Retinal pigment epithelial cell (primary cell): ENCODE results near the gene ABCC6.
"Not testable (repeated sequence)": the region's sequence is repeated elsewhere in the genome, so short reads cannot be mapped to it uniquely, and the experiment has no call there.

Experiments
- DNase-seq: peaks from one replicate; pipeline ENCODE4 v3.0.0-alpha.2; 2010; ENCODE audit warnings: low read depth
- H3K4me3 ChIP-seq: 2 replicates; pipeline ENCODE4 v1.5.1; 2011; ENCODE audit warnings: mild to moderate bottlenecking, low read length, control low read depth, moderate library complexity
- CTCF ChIP-seq: conservative IDR thresholded peaks from 2 replicates; pipeline ENCODE4 v1.5.1; 2011; ENCODE audit warnings: low read depth, low read length, control low read depth, inconsistent platforms

The ABCC6 gene

GRCh38 chr16:16148755-16149154 is 74.5 kb downstream of the ABCC6 start:
- TF ChIP-seq CTCF = no peak
- no peak overlapping the region for H3K4me3 ChIP-seq
- no peak for DNase-seq

- H3K4me3 ChIP-seq, DNase-seq: not testable (repeated sequence)
Measured at GRCh38 chr16:16148000-16148599, 75.2 kb downstream of the ABCC6 start.

GRCh38 chr16:16147316-16147999 is 75.8 kb downstream of the ABCC6 start:
- no peak for DNase-seq
- no peak for TF ChIP-seq CTCF
- no peak overlapping the region for H3K4me3 ChIP-seq

GRCh38 chr16:16146380-16147315 is 76.6 kb downstream of the ABCC6 start:
- H3K4me3 ChIP-seq = no peak overlapping the region
- DNase-seq = no peak
- TF ChIP-seq CTCF = no peak

- no peak overlapping the region for H3K4me3 ChIP-seq
- TF ChIP-seq CTCF = peak; percentile 16
- no peak for DNase-seq
Measured at GRCh38 chr16:16145286-16145685, 78.0 kb downstream of the ABCC6 start.

- no peak for TF ChIP-seq CTCF
- no peak for DNase-seq
- no peak overlapping the region for H3K4me3 ChIP-seq
Measured at GRCh38 chr16:16144416-16144815, 78.9 kb downstream of the ABCC6 start.

- TF ChIP-seq CTCF = no peak
- no peak for DNase-seq
- no peak overlapping the region for H3K4me3 ChIP-seq
Measured at GRCh38 chr16:16143931-16144330, 79.4 kb downstream of the ABCC6 start.
